ENCODE data around the gene SH3RF3.

Gene SH3RF3

GRCh38 chr2:109468893-109469292 lies 339.9 kb downstream of the SH3RF3 start:
- DNase-seq (ENCODE audit: low read depth), result no peak

- no peak for DNase-seq (ENCODE audit: low read depth)
Measured at GRCh38 chr2:109471658-109472057, 342.7 kb downstream of the SH3RF3 start.

DNA sequence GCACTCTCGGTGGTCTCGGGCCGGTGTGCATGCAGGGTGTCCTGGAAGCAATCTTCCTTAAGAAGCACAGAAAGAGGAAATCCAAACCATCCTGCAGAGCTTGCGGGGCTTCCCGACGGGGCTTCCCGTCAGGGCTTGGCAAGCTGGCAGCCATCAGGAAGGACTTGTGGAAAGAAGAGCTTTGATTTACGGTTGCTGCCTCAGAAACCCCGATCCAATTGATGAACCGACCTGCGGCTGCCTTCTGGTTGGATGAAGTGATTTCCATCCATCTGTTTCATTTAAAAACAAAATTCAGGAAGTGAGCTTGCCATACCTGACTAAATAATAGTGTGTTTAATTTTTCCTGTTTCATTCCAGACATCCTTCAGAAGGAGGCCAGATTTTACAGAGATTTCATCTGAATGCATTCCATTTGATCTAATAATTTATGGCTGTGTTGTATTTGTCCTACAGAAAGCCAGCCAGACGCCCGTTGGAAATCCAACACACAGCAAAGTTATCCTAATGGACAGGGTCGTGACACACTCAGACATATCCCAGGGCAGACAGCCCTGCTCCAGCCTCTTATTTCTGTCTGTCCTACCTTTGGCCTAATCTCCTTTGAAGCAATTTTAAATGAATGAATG lies 343.4 kb downstream of the SH3RF3 start:
- no peak for DNase-seq (ENCODE audit: low read depth)

GRCh38 chr2:109472974-109473373 lies 344.0 kb downstream of the SH3RF3 start:
- no peak for DNase-seq (ENCODE audit: low read depth)

GRCh38 chr2:109473616-109474318 lies 344.8 kb downstream of the SH3RF3 start:
- DNase-seq (ENCODE audit: low read depth), result no peak

GRCh38 chr2:109474319-109474825 lies 345.4 kb downstream of the SH3RF3 start:
- no peak for DNase-seq (ENCODE audit: low read depth)

DNA sequence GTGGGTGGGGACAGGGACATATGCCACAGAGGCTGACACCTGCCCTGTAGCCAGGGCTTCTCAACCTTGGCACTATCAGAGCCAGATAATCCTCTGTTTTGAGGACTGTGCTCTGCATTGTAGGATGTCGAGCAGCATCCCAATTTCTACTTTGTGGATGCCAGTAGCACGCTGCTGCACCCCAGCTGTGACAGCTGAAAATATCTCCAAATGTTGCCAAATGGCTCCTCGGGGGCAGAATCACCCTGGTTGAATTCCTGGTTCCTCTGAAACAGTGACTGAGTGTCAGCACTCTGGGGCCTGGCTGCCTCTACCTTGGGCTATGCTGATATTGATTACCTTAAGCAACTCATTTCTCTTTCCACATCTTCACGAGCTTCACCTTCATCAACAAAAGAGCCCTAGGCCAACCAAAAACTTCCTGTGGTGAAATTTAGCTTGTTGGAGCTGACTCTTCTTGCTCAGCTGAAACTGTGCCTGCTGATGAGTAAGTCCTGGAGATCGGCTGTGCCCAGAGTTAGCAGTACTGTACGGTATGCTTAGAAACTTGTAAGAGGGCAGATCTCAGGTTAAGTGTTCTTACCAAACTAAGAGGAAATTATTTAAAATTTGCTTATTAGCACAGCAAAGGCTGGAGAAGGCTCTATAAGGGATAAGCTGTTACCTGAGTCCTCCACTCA lies 346.7 kb downstream of the SH3RF3 start:
- no peak for DNase-seq (ENCODE audit: low read depth)

DNA sequence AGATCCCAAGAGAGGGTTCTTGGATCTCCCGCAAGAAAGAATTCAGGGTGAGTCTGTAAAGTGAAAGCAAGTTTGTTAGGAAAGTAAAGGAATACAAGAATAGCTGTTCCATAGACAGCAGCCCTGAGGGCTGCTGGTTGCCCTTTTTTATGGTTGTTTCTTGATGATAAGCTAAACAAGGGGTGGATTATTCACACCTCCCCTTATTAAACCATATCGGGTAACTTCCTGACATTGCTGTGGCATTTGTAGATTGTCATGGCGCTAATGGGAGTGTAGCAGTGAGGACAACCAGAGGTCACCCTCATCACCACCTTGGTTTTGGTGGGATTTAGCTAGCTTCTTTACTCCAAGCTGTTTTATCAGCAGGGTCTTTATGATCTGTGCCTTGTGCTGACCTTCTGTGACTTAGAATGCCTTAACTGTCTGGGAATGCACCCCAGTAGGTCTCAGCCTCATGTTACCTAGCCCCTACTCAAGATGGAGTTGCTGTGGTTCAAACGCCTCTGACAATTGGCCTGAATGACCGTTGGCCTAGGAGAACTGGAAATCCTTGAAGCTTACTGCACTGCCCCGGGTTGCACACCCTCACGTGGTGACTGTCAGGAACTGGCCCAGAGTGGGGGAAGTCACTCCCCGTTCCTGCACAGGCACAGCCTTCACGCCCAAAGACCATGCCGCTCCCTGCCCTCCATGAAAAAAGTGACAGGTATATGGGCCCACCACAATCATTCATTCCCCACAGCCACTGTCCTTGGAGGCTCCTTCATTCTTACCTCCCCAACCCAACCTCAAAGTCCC lies 347.8 kb downstream of the SH3RF3 start:
- DNase-seq (ENCODE audit: low read depth), result no peak

- DNase-seq (ENCODE audit: low read depth), result no peak
Measured at GRCh38 chr2:109478906-109479493, 350.0 kb downstream of the SH3RF3 start.

GRCh38 chr2:109479804-109480203 lies 350.8 kb downstream of the SH3RF3 start:
- DNase-seq (ENCODE audit: low read depth), result no peak

DNA sequence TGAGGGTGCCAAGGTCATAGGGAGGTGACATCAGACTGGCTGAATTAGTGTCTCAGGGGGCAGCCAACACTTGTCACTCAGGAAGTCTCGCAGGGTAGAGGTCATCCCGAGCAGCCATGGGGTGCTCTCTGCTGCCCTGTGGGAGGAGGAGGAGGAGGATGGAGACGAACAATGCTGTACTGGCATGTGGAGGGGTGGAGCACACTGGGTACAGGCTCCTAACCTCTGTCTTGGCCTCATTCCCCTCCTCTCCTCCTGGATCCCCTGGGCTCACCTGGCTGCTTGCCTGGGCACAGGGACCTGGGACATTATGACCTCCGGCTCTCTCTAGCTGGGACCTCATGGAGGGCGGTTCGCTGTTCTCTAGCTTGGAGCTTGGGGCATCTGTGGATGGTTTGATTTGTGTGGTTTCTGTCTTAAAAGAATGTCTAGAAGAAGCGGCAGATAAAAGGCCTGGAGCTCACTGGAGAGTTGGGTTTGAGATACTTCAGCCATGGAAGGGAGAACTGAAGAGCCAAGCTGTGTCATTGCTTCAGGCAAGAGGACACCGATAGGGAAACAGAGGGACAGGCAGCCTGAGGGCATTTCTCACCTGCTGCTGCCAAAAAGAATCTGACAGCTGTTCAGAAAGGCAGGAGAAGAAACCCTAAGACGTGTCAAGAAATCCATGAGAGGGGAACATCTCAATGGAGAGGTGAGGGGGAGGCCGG lies 351.6 kb downstream of the SH3RF3 start:
- no peak for DNase-seq (ENCODE audit: low read depth)

DNA sequence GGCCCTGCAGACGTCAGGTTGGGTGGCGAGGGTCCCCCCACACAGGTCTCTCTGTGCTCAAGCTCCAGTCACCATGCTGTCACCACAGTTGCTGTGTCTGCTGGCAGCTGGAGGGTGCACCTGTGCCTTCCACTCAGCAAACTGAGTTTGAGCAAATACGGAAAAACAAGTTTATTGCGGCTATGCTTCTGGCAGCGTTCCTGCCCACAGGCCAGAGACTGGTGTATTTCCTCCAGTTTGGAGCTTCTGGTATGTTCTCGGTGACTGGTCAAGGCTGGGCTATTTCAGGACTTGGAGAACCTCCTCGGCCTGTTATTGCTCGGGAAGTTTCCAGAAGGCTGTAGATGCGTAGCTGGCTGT lies 352.2 kb downstream of the SH3RF3 start:
- DNase-seq (ENCODE audit: low read depth), result no peak

DNA sequence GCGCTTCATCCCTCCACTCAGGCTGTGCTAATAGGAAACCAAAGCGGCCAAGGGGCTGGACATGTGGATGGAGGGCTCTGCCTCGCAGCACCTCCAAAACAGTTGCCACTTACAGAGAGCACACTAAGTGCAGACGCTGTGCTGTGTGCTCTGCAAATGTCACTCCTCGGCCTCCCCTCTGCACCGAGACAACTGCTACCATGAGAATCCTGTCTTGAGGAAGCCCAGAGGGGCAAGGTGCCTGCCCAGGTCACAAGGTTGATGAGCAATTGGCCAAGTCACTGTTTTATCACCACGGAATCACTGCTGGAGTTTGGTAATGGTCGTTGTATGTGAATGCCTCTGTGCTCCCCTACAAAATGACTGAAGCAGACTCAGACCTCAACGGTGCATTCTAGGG lies 352.6 kb downstream of the SH3RF3 start:
- DNase-seq (ENCODE audit: low read depth), result no peak

GRCh38 chr2:109482361-109482861 lies 353.4 kb downstream of the SH3RF3 start:
- no peak for DNase-seq (ENCODE audit: low read depth)

DNA sequence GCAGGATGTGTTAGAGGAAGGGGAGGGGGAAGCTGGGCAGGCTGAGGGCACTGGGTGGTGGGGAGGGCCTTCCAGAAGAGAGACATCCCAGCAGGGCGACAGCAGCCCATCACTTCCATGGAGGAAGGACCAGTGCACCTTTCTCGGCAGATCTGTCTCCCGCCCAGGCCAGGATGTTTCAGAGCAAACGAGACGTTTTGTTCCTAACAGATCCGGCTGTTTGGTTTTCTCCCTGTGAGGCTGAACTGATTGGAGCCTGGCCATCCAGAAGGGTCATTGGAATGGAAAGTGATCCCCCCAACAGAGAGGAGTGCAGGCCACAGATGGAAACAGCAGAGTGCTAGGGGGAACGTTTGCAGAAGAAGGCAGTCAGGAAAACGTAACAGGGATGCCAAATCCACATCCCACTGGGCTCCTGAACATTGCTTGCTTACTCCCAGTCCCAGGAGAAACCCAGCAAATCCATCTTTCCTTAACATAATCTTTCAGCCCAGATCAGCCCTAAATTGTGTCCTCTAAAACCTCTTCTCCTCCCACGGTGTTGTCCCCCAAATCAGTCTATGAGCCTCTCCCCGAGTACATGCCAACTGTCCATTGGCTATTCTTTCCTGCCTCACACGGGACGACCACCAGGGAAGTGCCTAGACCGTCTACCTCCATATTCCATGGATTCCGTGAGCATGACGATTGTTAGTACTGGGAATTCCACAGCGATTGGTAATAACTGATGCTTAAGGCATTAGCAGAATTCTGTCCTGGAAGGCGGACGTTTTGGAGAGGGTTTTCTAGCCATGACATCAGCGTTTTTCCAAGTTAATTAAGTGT lies 357.9 kb downstream of the SH3RF3 start:
- DNase-seq (ENCODE audit: low read depth), result no peak

DNA sequence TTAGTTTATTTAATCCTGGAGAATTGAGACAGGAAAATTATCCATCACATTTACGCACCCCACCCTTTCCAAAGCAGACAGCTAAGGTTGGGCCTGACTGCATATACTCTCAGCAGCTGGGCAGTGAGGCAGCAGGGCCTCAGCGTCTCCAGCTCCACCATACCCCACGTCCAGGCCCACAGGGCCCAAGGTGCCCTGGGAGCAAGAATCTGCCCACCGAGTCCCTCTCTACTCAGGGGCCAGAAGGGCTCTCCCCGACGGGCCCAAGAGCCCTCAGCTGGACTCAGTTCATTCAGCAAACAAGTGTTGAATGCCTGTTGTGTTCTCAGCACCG lies 358.5 kb downstream of the SH3RF3 start:
- DNase-seq (ENCODE audit: low read depth), result no peak

DNA sequence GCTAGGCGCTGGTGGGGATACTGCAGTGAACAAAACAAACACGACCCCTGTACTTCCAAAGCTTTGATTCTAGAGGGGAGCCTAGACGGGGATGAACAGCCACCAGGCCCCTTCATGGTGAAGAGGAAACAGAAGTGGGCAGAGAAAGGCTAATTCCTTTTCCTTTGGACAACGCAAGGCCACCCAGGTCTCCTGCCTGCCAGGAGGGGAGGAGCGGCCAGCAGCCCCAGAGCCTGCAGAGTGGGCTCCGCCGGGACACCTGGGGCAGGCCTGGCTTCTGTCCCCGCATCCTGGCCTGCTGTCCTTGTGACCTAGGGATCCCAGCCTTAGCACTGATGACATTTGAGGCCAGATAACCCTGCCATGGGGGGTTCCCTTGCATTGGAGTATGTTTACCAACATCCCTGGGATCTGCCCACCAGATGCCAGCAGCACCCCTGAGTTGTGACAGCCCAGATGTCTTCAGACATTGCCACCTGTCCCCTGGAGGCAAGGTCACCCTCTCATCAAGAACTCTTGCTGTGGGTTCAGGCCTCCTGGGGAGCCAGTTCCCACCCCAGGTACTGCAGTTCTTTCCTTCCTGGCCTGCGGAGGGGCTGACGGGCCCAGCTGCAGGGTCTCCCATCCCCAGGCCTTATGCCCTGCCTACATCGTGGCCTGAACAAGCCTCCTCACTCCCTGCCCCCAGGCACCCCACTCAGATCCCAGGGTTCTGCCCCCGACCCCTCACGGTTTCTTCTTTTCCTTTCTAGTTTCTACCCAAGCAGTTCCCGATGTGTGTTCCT lies 359.1 kb downstream of the SH3RF3 start:
- DNase-seq (ENCODE audit: low read depth), result no peak

- no peak for DNase-seq (ENCODE audit: low read depth)
Measured at GRCh38 chr2:109489296-109489695, 360.3 kb downstream of the SH3RF3 start.

GRCh38 chr2:109493176-109493935 lies 364.4 kb downstream of the SH3RF3 start:
- no peak for DNase-seq (ENCODE audit: low read depth)
